Measurements from ENCODE around the gene TBCC. TPM values are rescaled to one million over a fixed set of nuclear protein-coding genes. Genes with fewer than 3 reads are reported as not detected.

Gene TBCC
- total and polyA plus RNA-seq, 2 of the 13 experiments (the other 11 are each of a cell fraction or from before 2014, with no cell fraction given) = 14.8 to 36.1 TPM

DNA sequence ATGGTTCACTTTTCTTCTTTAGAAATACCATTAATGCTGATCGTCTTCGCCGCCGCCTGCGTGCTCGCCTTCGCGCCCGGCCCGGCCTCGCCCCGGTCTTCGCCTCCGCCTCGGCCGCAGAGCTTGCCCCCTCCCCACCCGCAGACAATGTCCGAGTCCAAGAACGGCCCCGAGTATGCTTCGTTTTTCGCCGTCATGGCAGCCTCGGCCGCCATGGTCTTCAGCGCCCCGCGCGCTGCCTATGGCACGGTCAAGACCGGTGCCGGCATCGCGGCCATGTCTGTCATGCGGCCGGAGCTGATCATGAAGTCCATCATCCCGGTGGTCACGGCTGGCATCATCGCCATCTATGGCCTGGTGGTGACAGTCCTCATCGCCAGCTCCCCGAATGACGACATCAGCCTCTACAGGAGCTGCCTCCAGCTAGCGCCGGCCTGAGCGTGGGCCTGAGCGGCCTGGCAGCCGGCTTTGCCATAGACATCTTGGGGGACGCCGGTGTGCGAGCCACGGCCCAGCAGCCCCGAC lies 18.8 kb downstream of the TBCC start (continued):
- TF ChIP-seq ZNF597 (CRISPR knock-in tag; IDR thresholded peaks at IDR 0.05) (no peak), ATRX (CRISPR knock-in tag; IDR thresholded peaks at IDR 0.05; ENCODE audit: borderline replicate concordance) (no peak), ZNF143 (CRISPR knock-in tag; IDR thresholded peaks at IDR 0.05) (no peak), IKZF5 (CRISPR knock-in tag; IDR thresholded peaks at IDR 0.05) (no peak), SRY (CRISPR knock-in tag; IDR thresholded peaks at IDR 0.05) (no peak), KMT2A (CRISPR knock-in tag; IDR thresholded peaks at IDR 0.05) (0 out of 2 replicates have a peak, but pooled peaks have one; percentile 10), IRX3 (CRISPR knock-in tag; IDR thresholded peaks at IDR 0.05; ENCODE audit: borderline replicate concordance, low read depth) (no peak), TAF15 (IDR thresholded peaks at IDR 0.05; ENCODE audit: low read depth, low read length, poor library complexity, severe bottlenecking) (no peak), PRDM15 (CRISPR knock-in tag; IDR thresholded peaks at IDR 0.05) (no peak), RORA (CRISPR knock-in tag; IDR thresholded peaks at IDR 0.05) (no peak), IRF9 (CRISPR knock-in tag; IDR thresholded peaks at IDR 0.05; ENCODE audit: borderline replicate concordance) (no peak), SNRNP70 (IDR thresholded peaks at IDR 0.05; ENCODE audit: low read depth, low read length) (no peak)
- TF ChIP-seq, protein P1, sequence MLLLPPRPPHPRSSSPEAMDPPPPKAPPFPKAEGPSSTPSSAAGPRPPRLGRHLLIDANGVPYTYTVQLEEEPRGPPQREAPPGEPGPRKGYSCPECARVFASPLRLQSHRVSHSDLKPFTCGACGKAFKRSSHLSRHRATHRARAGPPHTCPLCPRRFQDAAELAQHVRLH (CRISPR knock-in tag; IDR thresholded peaks at IDR 0.05; ENCODE audit: borderline replicate concordance, low read depth) = no peak
- TF ChIP-seq, protein P2, sequence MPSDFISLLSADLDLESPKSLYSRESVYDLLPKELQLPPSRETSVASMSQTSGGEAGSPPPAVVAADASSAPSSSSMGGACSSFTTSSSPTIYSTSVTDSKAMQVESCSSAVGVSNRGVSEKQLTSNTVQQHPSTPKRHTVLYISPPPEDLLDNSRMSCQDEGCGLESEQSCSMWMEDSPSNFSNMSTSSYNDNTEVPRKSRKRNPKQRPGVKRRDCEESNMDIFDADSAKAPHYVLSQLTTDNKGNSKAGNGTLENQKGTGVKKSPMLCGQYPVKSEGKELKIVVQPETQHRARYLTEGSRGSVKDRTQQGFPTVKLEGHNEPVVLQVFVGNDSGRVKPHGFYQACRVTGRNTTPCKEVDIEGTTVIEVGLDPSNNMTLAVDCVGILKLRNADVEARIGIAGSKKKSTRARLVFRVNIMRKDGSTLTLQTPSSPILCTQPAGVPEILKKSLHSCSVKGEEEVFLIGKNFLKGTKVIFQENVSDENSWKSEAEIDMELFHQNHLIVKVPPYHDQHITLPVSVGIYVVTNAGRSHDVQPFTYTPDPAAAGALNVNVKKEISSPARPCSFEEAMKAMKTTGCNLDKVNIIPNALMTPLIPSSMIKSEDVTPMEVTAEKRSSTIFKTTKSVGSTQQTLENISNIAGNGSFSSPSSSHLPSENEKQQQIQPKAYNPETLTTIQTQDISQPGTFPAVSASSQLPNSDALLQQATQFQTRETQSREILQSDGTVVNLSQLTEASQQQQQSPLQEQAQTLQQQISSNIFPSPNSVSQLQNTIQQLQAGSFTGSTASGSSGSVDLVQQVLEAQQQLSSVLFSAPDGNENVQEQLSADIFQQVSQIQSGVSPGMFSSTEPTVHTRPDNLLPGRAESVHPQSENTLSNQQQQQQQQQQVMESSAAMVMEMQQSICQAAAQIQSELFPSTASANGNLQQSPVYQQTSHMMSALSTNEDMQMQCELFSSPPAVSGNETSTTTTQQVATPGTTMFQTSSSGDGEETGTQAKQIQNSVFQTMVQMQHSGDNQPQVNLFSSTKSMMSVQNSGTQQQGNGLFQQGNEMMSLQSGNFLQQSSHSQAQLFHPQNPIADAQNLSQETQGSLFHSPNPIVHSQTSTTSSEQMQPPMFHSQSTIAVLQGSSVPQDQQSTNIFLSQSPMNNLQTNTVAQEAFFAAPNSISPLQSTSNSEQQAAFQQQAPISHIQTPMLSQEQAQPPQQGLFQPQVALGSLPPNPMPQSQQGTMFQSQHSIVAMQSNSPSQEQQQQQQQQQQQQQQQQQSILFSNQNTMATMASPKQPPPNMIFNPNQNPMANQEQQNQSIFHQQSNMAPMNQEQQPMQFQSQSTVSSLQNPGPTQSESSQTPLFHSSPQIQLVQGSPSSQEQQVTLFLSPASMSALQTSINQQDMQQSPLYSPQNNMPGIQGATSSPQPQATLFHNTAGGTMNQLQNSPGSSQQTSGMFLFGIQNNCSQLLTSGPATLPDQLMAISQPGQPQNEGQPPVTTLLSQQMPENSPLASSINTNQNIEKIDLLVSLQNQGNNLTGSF (CRISPR knock-in tag; IDR thresholded peaks at IDR 0.05) = no peak
